Measurements from ENCODE around the gene MYO1B. TPM values are rescaled to one million over a fixed set of nuclear protein-coding genes. Genes with fewer than 3 reads are reported as not detected.

The MYO1B gene
- total RNA-seq, 1 donor, result 246 TPM

GRCh38 chr2:191350826-191351225, 105.6 kb downstream of the MYO1B start:
- peaks cover 46% of the 10 kb centered on the region for H3K4me1 ChIP-seq (ENCODE audit: insufficient read depth, low read length)
- H3K9me3 ChIP-seq (ENCODE audit: low read depth, low read length), result no peaks in the 10 kb centered on the region
- H3K79me2 ChIP-seq (ENCODE audit: insufficient read depth, low read length), result peaks cover 38% of the 10 kb centered on the region
- no peak for DNase-seq (ENCODE audit: insufficient read length, low spot score, missing footprints)
- H3K4me2 ChIP-seq (ENCODE audit: insufficient read depth, low read length), result peak overlapping the region; percentile 33
- no peak overlapping the region for H2AFZ ChIP-seq (ENCODE audit: low read length)
- H3K27ac ChIP-seq (ENCODE audit: low read depth, low read length), result peak overlapping the region; percentile 71
- no peaks in the 10 kb centered on the region for H3K27me3 ChIP-seq (ENCODE audit: insufficient read depth, low read length)
- no peaks in the 10 kb centered on the region for H4K20me1 ChIP-seq (ENCODE audit: insufficient read depth, low read length)
- TF ChIP-seq CTCF (IDR thresholded peaks at IDR 0.05; ENCODE audit: extremely low read depth, low read depth, low read length), result no peak
- H3K4me3 ChIP-seq (ENCODE audit: insufficient read depth, low read length), result no peak overlapping the region
- H3K36me3 ChIP-seq (ENCODE audit: insufficient read depth, low read length), result peaks cover 44% of the 10 kb centered on the region

GRCh38 chr2:191351298-191351697, 106.1 kb downstream of the MYO1B start:
- H3K27me3 ChIP-seq (ENCODE audit: insufficient read depth, low read length), result no peaks in the 10 kb centered on the region
- peaks cover 41% of the 10 kb centered on the region for H3K4me1 ChIP-seq (ENCODE audit: insufficient read depth, low read length)
- H2AFZ ChIP-seq (ENCODE audit: low read length), result no peak overlapping the region
- H3K4me3 ChIP-seq (ENCODE audit: insufficient read depth, low read length), result no peak overlapping the region
- peaks cover 40% of the 10 kb centered on the region for H3K36me3 ChIP-seq (ENCODE audit: insufficient read depth, low read length)
- no peaks in the 10 kb centered on the region for H3K9me3 ChIP-seq (ENCODE audit: low read depth, low read length)
- no peak for DNase-seq (ENCODE audit: insufficient read length, low spot score, missing footprints)
- H3K4me2 ChIP-seq (ENCODE audit: insufficient read depth, low read length), result peak overlapping the region; percentile 33
- H3K79me2 ChIP-seq (ENCODE audit: insufficient read depth, low read length), result peaks cover 40% of the 10 kb centered on the region
- no peaks in the 10 kb centered on the region for H4K20me1 ChIP-seq (ENCODE audit: insufficient read depth, low read length)
- H3K27ac ChIP-seq (ENCODE audit: low read depth, low read length), result peak overlapping the region; percentile 71
- no peak for TF ChIP-seq CTCF (IDR thresholded peaks at IDR 0.05; ENCODE audit: extremely low read depth, low read depth, low read length)

- Histone ChIP-seq H3K4me1 (ENCODE audit: insufficient read depth, low read length) (peaks cover 39% of the 10 kb centered on the region), H3K9me3 (ENCODE audit: low read depth, low read length) (no peaks in the 10 kb centered on the region), H3K4me3 (ENCODE audit: insufficient read depth, low read length) (no peak overlapping the region), H4K20me1 (ENCODE audit: insufficient read depth, low read length) (no peaks in the 10 kb centered on the region), H3K27me3 (ENCODE audit: insufficient read depth, low read length) (no peaks in the 10 kb centered on the region), H3K36me3 (ENCODE audit: insufficient read depth, low read length) (peaks cover 38% of the 10 kb centered on the region), H3K4me2 (ENCODE audit: insufficient read depth, low read length) (peak overlapping the region; percentile 24), H3K79me2 (ENCODE audit: insufficient read depth, low read length) (peaks cover 41% of the 10 kb centered on the region), H3K27ac (ENCODE audit: low read depth, low read length) (peak overlapping the region; percentile 71), H2AFZ (ENCODE audit: low read length) (no peak overlapping the region)
- no peak for TF ChIP-seq CTCF (IDR thresholded peaks at IDR 0.05; ENCODE audit: extremely low read depth, low read depth, low read length)
- DNase-seq (ENCODE audit: insufficient read length, low spot score, missing footprints), result no peak
Observed at GRCh38 chr2:191351921-191352320, 106.7 kb downstream of the MYO1B start.

GRCh38 chr2:191352536-191352935, 107.3 kb downstream of the MYO1B start:
- Histone ChIP-seq H3K79me2 (ENCODE audit: insufficient read depth, low read length) (peaks cover 44% of the 10 kb centered on the region), H2AFZ (ENCODE audit: low read length) (no peak overlapping the region), H3K27ac (ENCODE audit: low read depth, low read length) (peak overlapping the region; percentile 71), H3K36me3 (ENCODE audit: insufficient read depth, low read length) (peaks cover 38% of the 10 kb centered on the region), H3K4me2 (ENCODE audit: insufficient read depth, low read length) (peak overlapping the region; percentile 52), H3K9me3 (ENCODE audit: low read depth, low read length) (no peaks in the 10 kb centered on the region), H3K27me3 (ENCODE audit: insufficient read depth, low read length) (no peaks in the 10 kb centered on the region), H3K4me3 (ENCODE audit: insufficient read depth, low read length) (peak overlapping the region; percentile 13), H3K4me1 (ENCODE audit: insufficient read depth, low read length) (peaks cover 33% of the 10 kb centered on the region), H4K20me1 (ENCODE audit: insufficient read depth, low read length) (no peaks in the 10 kb centered on the region)
- no peak for DNase-seq (ENCODE audit: insufficient read length, low spot score, missing footprints)
- TF ChIP-seq CTCF (IDR thresholded peaks at IDR 0.05; ENCODE audit: extremely low read depth, low read depth, low read length), result no peak

All from osteoblast (primary cell).